ENCODE measurements around the gene TPI1.

Gene TPI1

DNA sequence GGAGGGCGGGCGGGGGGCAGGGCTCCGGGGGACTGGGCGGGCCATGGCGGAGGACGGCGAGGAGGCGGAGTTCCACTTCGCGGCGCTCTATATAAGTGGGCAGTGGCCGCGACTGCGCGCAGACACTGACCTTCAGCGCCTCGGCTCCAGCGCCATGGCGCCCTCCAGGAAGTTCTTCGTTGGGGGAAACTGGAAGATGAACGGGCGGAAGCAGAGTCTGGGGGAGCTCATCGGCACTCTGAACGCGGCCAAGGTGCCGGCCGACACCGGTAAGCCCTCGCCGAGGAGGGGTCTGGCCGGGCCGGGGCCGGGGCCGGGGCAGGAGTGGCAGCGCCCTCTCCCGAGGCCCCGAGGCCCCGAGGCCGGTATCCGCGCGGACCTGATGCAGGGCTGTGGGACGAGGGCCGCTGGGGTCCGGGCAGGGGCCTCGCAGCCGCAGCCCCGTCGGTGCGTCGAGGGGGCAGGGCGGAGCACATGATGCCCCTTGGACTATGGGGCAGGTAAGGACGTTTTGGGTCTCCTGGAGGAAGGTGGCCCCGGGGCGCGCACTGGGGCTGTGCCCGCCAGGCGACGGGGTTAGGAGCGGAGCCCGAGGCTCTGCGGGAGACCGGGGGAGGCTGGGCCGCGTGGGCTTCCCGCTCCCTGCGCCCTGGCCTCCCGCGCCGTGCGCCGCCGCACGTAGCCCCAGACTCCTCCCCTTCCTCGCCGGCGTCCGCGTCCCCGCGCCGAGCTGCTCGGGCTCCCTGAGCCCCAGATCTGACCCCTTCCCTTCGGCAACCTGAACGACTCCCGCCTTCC is at the start of gene TPI1:
Gene TPI1 (plus strand): TSS at position 119 of the 798 bp plus-strand sequence. CDS start 36 bp downstream, at position 155.
- TF ChIP-seq, protein P1, sequence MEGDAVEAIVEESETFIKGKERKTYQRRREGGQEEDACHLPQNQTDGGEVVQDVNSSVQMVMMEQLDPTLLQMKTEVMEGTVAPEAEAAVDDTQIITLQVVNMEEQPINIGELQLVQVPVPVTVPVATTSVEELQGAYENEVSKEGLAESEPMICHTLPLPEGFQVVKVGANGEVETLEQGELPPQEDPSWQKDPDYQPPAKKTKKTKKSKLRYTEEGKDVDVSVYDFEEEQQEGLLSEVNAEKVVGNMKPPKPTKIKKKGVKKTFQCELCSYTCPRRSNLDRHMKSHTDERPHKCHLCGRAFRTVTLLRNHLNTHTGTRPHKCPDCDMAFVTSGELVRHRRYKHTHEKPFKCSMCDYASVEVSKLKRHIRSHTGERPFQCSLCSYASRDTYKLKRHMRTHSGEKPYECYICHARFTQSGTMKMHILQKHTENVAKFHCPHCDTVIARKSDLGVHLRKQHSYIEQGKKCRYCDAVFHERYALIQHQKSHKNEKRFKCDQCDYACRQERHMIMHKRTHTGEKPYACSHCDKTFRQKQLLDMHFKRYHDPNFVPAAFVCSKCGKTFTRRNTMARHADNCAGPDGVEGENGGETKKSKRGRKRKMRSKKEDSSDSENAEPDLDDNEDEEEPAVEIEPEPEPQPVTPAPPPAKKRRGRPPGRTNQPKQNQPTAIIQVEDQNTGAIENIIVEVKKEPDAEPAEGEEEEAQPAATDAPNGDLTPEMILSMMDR (IDR thresholded peaks at IDR 0.05; ENCODE audit: control extremely low read depth, extremely low read depth, low read depth, missing control alignments) = no peak
- peak; percentile 96 for DNase-seq (ENCODE audit: extremely low spot score)
- ChIA-PET CTCF (interaction anchor here (0.6 to 11.3 kb wide), 13 partner anchors 14 to 241 kb away, joined by 3 to 130 read pairs (median 5); partner anchors contain the start of genes C1RL, CDCA3 and USP5), POLR2A (interaction anchor here (0.6 to 3.0 kb wide), 43 partner anchors 9 to 531 kb away, joined by 3 to 89 read pairs (median 4); partner anchors contain the start of genes C12orf57, CDCA3, COPS7A and ENO2)

DNA sequence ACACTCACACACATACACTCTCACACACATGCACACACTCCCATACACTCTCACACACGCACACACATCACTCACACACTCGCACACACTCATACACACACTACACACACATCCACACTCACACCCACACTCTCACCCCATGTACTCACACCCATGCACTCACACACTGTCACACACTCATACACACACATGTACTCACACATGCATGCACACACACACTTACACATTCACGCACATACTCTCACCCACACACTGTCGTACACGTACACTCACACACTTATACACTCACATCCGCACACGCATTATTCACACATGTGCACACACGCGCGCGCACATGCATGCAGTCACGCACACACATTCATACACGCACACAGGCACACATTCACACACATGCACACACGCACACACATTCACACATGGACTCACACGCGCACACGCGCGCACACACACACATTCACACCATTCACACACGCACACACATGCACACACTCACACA is 49.6 kb upstream of the TPI1 start:
- TF ChIP-seq, protein P1 (IDR thresholded peaks at IDR 0.05; ENCODE audit: control extremely low read depth, extremely low read depth, low read depth, missing control alignments) = no peak
- ChIA-PET CTCF (interaction anchor here (0.7 to 2.5 kb wide), 3 partner anchors 16 to 19 kb away, joined by 4 to 7 read pairs (median 5); no protein-coding TSS in a partner anchor), POLR2A (no interaction called here)
- no peak for DNase-seq (ENCODE audit: extremely low spot score)

DNA sequence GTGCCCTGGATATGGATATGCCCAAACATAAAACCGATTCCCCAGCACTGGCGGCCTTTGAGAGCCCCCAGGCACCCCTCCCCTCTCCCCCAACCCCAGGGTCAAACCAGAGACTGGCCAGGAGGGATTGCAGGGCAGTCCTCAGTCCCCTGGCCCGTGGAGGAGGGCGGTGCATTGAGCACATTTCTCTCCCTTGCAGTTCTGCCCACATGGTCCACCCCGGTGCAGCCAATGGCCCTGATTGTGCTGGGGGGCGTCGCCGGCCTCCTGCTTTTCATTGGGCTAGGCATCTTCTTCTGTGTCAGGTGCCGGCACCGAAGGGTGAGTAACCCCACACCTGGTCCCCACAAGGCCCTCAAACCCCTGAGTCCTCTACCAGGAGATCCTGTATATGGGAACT is 49.1 kb upstream of the TPI1 start:
- TF ChIP-seq, protein P1 (IDR thresholded peaks at IDR 0.05; ENCODE audit: control extremely low read depth, extremely low read depth, low read depth, missing control alignments) = no peak
- POLR2A ChIA-PET = no interaction called here
- no peak for DNase-seq (ENCODE audit: extremely low spot score)
- CTCF ChIA-PET = interaction anchor here (0.7 kb wide), 1 partner anchor 16 kb away, joined by 4 read pairs; no protein-coding TSS in a partner anchor

DNA sequence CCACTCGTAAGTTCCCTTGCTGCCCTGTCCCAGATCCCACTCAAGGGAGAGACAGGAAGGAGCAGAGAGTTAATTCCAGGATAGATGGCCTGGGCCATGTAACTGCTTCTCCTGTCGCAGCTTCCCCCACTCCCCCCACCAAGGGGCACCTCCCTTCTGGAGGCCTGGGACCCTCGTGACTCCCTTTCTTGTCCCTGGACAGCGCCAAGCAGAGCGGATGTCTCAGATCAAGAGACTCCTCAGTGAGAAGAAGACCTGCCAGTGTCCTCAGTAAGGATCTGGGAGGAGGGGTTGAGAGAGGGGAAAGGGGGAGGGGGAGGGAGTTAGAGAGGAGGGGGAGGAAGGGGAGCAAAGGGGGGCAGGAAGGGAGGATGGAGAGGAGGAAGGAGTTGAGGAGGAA is 48.7 kb upstream of the TPI1 start:
- TF ChIP-seq, protein P1 (IDR thresholded peaks at IDR 0.05; ENCODE audit: control extremely low read depth, extremely low read depth, low read depth, missing control alignments) = no peak
- ChIA-PET CTCF (interaction anchor here (0.7 kb wide), 1 partner anchor 16 kb away, joined by 4 read pairs; no protein-coding TSS in a partner anchor), POLR2A (no interaction called here)
- DNase-seq (ENCODE audit: extremely low spot score) = no peak

DNA sequence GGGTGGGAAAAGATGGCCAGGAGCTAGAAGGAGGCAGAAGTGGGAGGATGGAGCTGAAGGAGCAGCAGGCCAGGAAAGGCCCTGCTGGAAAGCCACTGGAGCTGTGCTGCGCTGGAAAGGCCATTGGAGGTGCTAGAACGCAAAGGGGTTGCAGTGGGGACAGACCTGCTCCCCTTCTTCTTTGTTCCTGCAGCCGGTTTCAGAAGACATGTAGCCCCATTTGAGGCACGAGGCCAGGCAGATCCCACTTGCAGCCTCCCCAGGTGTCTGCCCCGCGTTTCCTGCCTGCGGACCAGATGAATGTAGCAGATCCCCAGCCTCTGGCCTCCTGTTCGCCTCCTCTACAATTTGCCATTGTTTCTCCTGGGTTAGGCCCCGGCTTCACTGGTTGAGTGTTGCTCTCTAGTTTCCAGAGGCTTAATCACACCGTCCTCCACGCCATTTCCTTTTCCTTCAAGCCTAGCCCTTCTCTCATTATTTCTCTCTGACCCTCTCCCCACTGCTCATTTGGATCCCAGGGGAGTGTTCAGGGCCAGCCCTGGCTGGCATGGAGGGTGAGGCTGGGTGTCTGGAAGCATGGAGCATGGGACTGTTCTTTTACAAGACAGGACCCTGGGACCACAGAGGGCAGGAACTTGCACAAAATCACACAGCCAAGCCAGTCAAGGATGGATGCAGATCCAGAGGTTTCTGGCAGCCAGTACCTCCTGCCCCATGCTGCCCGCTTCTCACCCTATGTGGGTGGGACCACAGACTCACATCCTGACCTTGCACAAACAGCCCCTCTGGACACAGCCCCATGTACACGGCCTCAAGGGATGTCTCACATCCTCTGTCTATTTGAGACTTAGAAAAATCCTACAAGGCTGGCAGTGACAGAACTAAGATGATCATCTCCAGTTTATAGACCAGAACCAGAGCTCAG is 48.0 kb upstream of the TPI1 start:
- no peak for DNase-seq (ENCODE audit: extremely low spot score)
- CTCF ChIA-PET = interaction anchor here (1.8 to 7.6 kb wide), 2 partner anchors 10 to 22 kb away, joined by 4 to 41 read pairs; partner anchors contain the start of gene GNB3
- POLR2A ChIA-PET = no interaction called here
- TF ChIP-seq, protein P1 (IDR thresholded peaks at IDR 0.05; ENCODE audit: control extremely low read depth, extremely low read depth, low read depth, missing control alignments) = no peak

DNA sequence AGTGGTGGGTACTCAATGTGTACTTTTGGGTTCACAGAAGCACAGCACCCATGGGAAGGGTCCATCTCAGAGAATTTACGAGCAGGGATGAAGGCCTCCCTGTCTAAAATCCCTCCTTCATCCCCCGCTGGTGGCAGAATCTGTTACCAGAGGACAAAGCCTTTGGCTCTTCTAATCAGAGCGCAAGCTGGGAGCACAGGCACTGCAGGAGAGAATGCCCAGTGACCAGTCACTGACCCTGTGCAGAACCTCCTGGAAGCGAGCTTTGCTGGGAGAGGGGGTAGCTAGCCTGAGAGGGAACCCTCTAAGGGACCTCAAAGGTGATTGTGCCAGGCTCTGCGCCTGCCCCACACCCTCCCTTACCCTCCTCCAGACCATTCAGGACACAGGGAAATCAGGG is 47.2 kb upstream of the TPI1 start:
- CTCF ChIA-PET = interaction anchor here (1.8 to 7.6 kb wide), 3 partner anchors 9 to 54 kb away, joined by 4 to 41 read pairs (median 12); partner anchors contain the start of genes GNB3 and PTMS
- POLR2A ChIA-PET = no interaction called here
- no peak for DNase-seq (ENCODE audit: extremely low spot score)
- TF ChIP-seq, protein P1 (IDR thresholded peaks at IDR 0.05; ENCODE audit: control extremely low read depth, extremely low read depth, low read depth, missing control alignments) = no peak
